HepG2 (cell line): ENCODE measurements around the gene KCNJ8. TPM values are rescaled to one million over a fixed set of nuclear protein-coding genes. Genes with fewer than 3 reads are reported as not detected.

ENCODE experiments used
- ATAC-seq: fragments of 200-7000 bp; cut with Tn5 transposase; 3 replicates; pipeline ENCODE4 v1.9.1; 2020; ENCODE audit warnings: mild to moderate bottlenecking, moderate library complexity
- BruUV-seq: library from RNA; stranded (reverse); fragments of 400-500 nt; replicated peaks from 2 replicates; lab custom pipeline; 2021; lab: Mats Ljungman, UMichigan
- CTCF ChIA-PET: fragments of 300-600 bp; formaldehyde crosslinking; extraction: SDS; loops from one replicate; lab custom pipeline; 2021; ENCODE audit warnings: low total read pairs, inconsistent platforms, low intra/inter-chr PET ratio; lab: Yijun Ruan, JAX
- POLR2A ChIA-PET: fragments of 350-600 bp; sonication (Branson Sonifier 250); formaldehyde crosslinking; loops from one replicate; lab custom pipeline; 2020; ENCODE audit warnings: antibody characterized with exemption, inconsistent platforms; lab: Yijun Ruan, JAX
- DNase-seq: peaks from one replicate; pipeline ENCODE4 v3.0.0-alpha.2; 2015; ENCODE audit warnings: low spot score
- FAIRE-seq: peaks from 3 replicates; lab custom pipeline; 2011; peaks lifted over from hg19 to GRCh38; lab: Jason Lieb, UNC
- H2AFZ ChIP-seq: one replicate; pipeline ENCODE4 v1.6.1; 2011; ENCODE audit warnings: low read length, inconsistent platforms
- H3K27ac ChIP-seq: fragments of 300-600 bp; 3 replicates; pipeline ENCODE4 v1.8.0; 2011; ENCODE audit warnings: mixed run types, mild to moderate bottlenecking, mixed read lengths, low read length, inconsistent platforms; ENCODE audit not compliant: insufficient read depth; ENCODE audit errors: extremely low read length
- H3K27me3 ChIP-seq, 2 experiments: fragments of 200-600 bp in 1 of 2; 2 replicates in 1 of 2; 3 replicates in 1 of 2; pipeline versions ENCODE4 v1.6.0 to v1.8.0; 2011; ENCODE audit warnings: low read length in 2 of 2, mild to moderate bottlenecking in 2 of 2, moderate library complexity in 2 of 2, inconsistent platforms in 1 of 2; ENCODE audit not compliant: insufficient read depth in 2 of 2, control insufficient read depth in 1 of 2
- H3K36me3 ChIP-seq, 2 experiments: fragments of 200-600 bp in 1 of 2; replicated peaks in 1 of 2; 2 replicates in 1 of 2; 3 replicates in 1 of 2; pipeline versions ENCODE4 v1.5.1 to v1.8.0; 2011; ENCODE audit warnings: low read length in 2 of 2, inconsistent platforms in 1 of 2; ENCODE audit not compliant: insufficient read depth in 2 of 2, control insufficient read depth in 1 of 2
- H3K4me1 ChIP-seq: 2 replicates; pipeline ENCODE4 v1.5.1; 2012; ENCODE audit warnings: low read length, inconsistent platforms; ENCODE audit not compliant: insufficient read depth
- H3K4me2 ChIP-seq: 2 replicates; pipeline ENCODE4 v1.6.0; 2011; ENCODE audit warnings: low read depth, low read length, inconsistent platforms
- H3K4me3 ChIP-seq, 3 experiments: fragments of 200-600 bp in 1 of 3; sonication (generic), shearing (Covaris generic) in 1 of 3; replicated peaks in 1 of 3; 2 replicates each; pipeline ENCODE4 v1.5.1; 2011 to 2016; ENCODE audit warnings: low read length in 3 of 3, inconsistent platforms in 2 of 3, low read depth in 2 of 3, mild to moderate bottlenecking in 2 of 3, control low read depth in 1 of 3, mixed read lengths in 1 of 3; ENCODE audit not compliant: insufficient read depth in 1 of 3
- H3K79me2 ChIP-seq: one replicate; pipeline ENCODE4 v1.6.1; 2011; ENCODE audit warnings: low read length, inconsistent platforms; ENCODE audit not compliant: insufficient read depth
- H3K9ac ChIP-seq: 2 replicates; pipeline ENCODE4 v1.6.0; 2011; ENCODE audit warnings: mild to moderate bottlenecking, low read depth, low read length, inconsistent platforms; ENCODE audit not compliant: insufficient read depth
- H3K9me3 ChIP-seq: 2 replicates; pipeline ENCODE4 v1.5.1; 2012; ENCODE audit warnings: mild to moderate bottlenecking, low read length
- H4K20me1 ChIP-seq: 2 replicates; pipeline ENCODE4 v1.6.0; 2011; ENCODE audit warnings: inconsistent platforms, mild to moderate bottlenecking, low read length, moderate library complexity; ENCODE audit not compliant: insufficient read depth
- HDAC6 ChIP-seq: fragments of 200-600 bp; sonication (generic); IDR thresholded peaks from 2 replicates; pipeline ENCODE4 v1.7.0; 2017; ENCODE audit warnings: mild to moderate bottlenecking, antibody characterized with exemption, low read length, low read depth
- NFE2L1 ChIP-seq: sonication (generic); formaldehyde crosslinking; IDR thresholded peaks from 2 replicates; pipeline ENCODE4 v1.4.0; 2020; ENCODE audit warnings: missing genetic modification reagents, mild to moderate bottlenecking, borderline replicate concordance
- PRMT3 ChIP-seq: sonication (generic); formaldehyde crosslinking; IDR thresholded peaks from 2 replicates; pipeline ENCODE4 v1.8.1; 2022; ENCODE audit warnings: low read depth, mild to moderate bottlenecking, moderate library complexity, missing genetic modification reagents, borderline replicate concordance
- SPEN ChIP-seq: sonication (generic); formaldehyde crosslinking; IDR thresholded peaks from 2 replicates; pipeline ENCODE4 v1.5.1; 2020; ENCODE audit warnings: low read depth, mild to moderate bottlenecking, missing genetic modification reagents
- TSC22D2 ChIP-seq: sonication (generic); formaldehyde crosslinking; IDR thresholded peaks from 2 replicates; pipeline ENCODE4 v1.5.1; 2020; ENCODE audit warnings: missing genetic modification reagents, mild to moderate bottlenecking, borderline replicate concordance
- USF2 ChIP-seq, 2 experiments: sonication (generic) in 1 of 2; formaldehyde crosslinking in 1 of 2; IDR thresholded peaks; 2 replicates each; pipeline versions ENCODE4 v1.5.1 to v1.6.1; 2011 to 2020; ENCODE audit warnings: borderline replicate concordance in 1 of 2, low read depth in 1 of 2, low read length in 1 of 2, mild to moderate bottlenecking in 1 of 2, missing genetic modification reagents in 1 of 2, moderate library complexity in 1 of 2
- ZMAT3 ChIP-seq: sonication (generic); formaldehyde crosslinking; conservative IDR thresholded peaks from 2 replicates; pipeline ENCODE4 v1.7.0; 2021; ENCODE audit warnings: missing genetic modification reagents
- ZNF10 ChIP-seq: sonication (generic); formaldehyde crosslinking; IDR thresholded peaks from 2 replicates; pipeline ENCODE4 v1.4.0; 2020; ENCODE audit warnings: mild to moderate bottlenecking, low read depth, missing genetic modification reagents, borderline replicate concordance
- ZNF460 ChIP-seq: sonication (generic); formaldehyde crosslinking; IDR thresholded peaks from 2 replicates; pipeline ENCODE4 v1.5.1; 2020; ENCODE audit warnings: missing genetic modification reagents, mild to moderate bottlenecking, borderline replicate concordance
- ZNF552 ChIP-seq: sonication (generic); formaldehyde crosslinking; IDR thresholded peaks from 2 replicates; pipeline ENCODE4 v1.9.0; 2022; ENCODE audit warnings: missing genetic modification reagents, mild to moderate bottlenecking, borderline replicate concordance
- ZNF605 ChIP-seq: sonication (generic); formaldehyde crosslinking; IDR thresholded peaks from 2 replicates; pipeline ENCODE4 v1.8.0; 2022; ENCODE audit warnings: mild to moderate bottlenecking, missing genetic modification reagents
- WGBS: methylation state at CpG from one replicate; pipeline ENCODE4 v1.1.6; 2017; ENCODE audit warnings: low lambda C conversion rate; 5-methylcytosine and 5-hydroxymethylcytosine counted together
- in situ Hi-C: cut with HindIII; loops from 2 replicates; pipeline ENCODE4 v1.10.0; 2017; ENCODE audit warnings: low pct_unique_long_range_greater_than_20kb; ENCODE audit not compliant: extremely low pct_ligation_motif_present
- intact Hi-C: fragments of 100-400 bp; cut with micrococcal nuclease; formaldehyde crosslinking; loops from one replicate; pipeline ENCODE4 v1.10.0; 2022; ENCODE audit not compliant: unreplicated experiment
- polyA plus RNA-seq, 8 experiments: library from polyadenylated mRNA; depleted of rRNA in 3 of 8; stranded (reverse) in 7 of 8; unstranded in 1 of 8; fragments of >200 nt; fragmentation: Illumina TruSeq in 4 of 8; extraction: Trizol in 4 of 8; gene quantifications; 2 replicates each; pipeline versions ENCODE4 v1.2.1 to v1.2.3, GENCODE V29; 2011 to 2016; ENCODE audit warnings: low read depth in 4 of 8, missing spikeins in 1 of 8, mixed read lengths in 1 of 8; ENCODE audit not compliant: insufficient read depth in 1 of 8
- total RNA-seq, 5 experiments: library from RNA; depleted of rRNA; stranded (reverse); fragments of >200 nt; fragmentation: Illumina TruSeq; extraction: Trizol; gene quantifications; 2 replicates each; pipeline ENCODE4 v1.2.3, GENCODE V29; 2016; ENCODE audit warnings: low read depth in 1 of 5
- TF ChIP-seq, protein P1 (sequence below): sonication (generic); formaldehyde crosslinking; IDR thresholded peaks from 2 replicates; pipeline ENCODE4 v1.5.0; 2020; ENCODE audit warnings: missing genetic modification reagents, mild to moderate bottlenecking, borderline replicate concordance

The KCNJ8 gene
- total and polyA plus RNA-seq, 2 of the 13 experiments (the other 11 are each of a cell fraction or from before 2014, with no cell fraction given) = not detected

DNA sequence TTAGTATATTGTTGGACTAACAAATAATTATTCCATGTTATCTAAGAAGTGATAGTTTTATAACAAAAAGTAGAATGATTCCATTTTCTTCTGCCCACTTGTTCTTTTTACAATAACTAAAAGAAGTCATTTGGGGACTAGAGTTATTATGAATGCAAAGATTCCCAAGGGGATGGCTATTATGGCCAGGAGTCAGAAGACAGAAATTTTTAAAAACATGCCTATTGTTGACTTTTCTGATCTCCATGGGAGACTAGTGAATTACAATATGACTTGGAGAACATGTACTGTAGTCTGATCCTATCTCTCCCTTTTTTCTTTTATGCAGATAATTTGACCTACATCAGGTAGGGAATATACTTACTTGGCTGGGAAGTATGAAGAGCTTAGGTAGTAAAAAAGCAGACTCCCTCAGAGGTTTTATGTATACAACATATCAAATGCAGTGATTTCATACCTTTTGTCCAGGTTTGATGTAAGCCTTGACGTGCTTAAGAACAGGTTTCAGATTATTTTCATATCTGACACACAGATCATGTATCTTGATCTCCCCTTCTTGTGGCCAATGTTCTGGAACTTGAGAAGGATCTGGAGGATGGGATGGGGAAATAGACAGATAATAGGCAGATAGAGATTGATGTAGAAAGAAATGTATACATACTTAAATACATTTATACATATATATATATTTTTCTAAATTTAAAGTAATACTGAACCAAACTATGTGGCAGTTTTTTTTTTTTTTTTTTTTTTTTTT, 41.0 kb upstream of the KCNJ8 start:
- no peak overlapping the region for H3K4me3 ChIP-seq
- FAIRE-seq = no peak
- intact Hi-C loops = no loop called here
- no peak for ATAC-seq
- no peaks in the 10 kb centered on the region for H3K27me3 ChIP-seq
- no peak overlapping the region for H2AFZ ChIP-seq
- H3K9me3 ChIP-seq = peaks cover 6% of the 10 kb centered on the region; the same call in 1 of the 2 replicates
- H3K36me3 ChIP-seq = no peaks in the 10 kb centered on the region
- no peak overlapping the region for H3K4me2 ChIP-seq
- CTCF ChIA-PET = no interaction called here
- no TSS peak for BruUV-seq
- no peaks in the 10 kb centered on the region for H3K79me2 ChIP-seq
- in situ Hi-C loops = no loop called here
- POLR2A ChIA-PET = no interaction called here
- TF ChIP-seq ZNF460 (CRISPR knock-in tag) = no peak
- TF ChIP-seq, protein P1, sequence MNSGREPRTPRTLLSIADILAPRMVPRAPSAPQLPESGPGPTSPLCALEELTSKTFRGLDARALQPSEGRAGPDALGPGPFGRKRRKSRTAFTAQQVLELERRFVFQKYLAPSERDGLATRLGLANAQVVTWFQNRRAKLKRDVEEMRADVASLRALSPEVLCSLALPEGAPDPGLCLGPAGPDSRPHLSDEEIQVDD (CRISPR knock-in tag) = no peak
- TF ChIP-seq ZNF605 (CRISPR knock-in tag) = no peak
- TF ChIP-seq PRMT3 (CRISPR knock-in tag) = no peak
- TF ChIP-seq NFE2L1 = no peak
- TF ChIP-seq ZNF552 (CRISPR knock-in tag) = no peak
- no peak for TF ChIP-seq ZMAT3 (CRISPR knock-in tag)
- no peak for TF ChIP-seq SPEN (CRISPR knock-in tag)
- TF ChIP-seq ZNF10 (CRISPR knock-in tag) = no peak
- no peak for TF ChIP-seq HDAC6
- TF ChIP-seq USF2 (IDR thresholded peaks at IDR 0.05; ENCODE audit: low read depth, low read length) = no peak
- no peak for TF ChIP-seq USF2 (CRISPR knock-in tag; IDR thresholded peaks at IDR 0.05; ENCODE audit: borderline replicate concordance)
- TF ChIP-seq TSC22D2 (CRISPR knock-in tag) = no peak
- no peak overlapping the region for H3K9ac ChIP-seq
- DNase-seq = no peak
- H3K4me1 ChIP-seq = 0 out of 2 replicates have a peak, but pooled peaks cover 13% of the 10 kb centered on the region
- H4K20me1 ChIP-seq = no peaks in the 10 kb centered on the region
- WGBS = 0% methylated on average over 1 of the region's 1 CpG
- no peak overlapping the region for H3K27ac ChIP-seq
